ENCODE data around the gene AQP2.
"Not testable (repeated sequence)": the region's sequence is repeated elsewhere in the genome, so short reads cannot be mapped to it uniquely, and the experiment has no call there.

The AQP2 gene

DNA sequence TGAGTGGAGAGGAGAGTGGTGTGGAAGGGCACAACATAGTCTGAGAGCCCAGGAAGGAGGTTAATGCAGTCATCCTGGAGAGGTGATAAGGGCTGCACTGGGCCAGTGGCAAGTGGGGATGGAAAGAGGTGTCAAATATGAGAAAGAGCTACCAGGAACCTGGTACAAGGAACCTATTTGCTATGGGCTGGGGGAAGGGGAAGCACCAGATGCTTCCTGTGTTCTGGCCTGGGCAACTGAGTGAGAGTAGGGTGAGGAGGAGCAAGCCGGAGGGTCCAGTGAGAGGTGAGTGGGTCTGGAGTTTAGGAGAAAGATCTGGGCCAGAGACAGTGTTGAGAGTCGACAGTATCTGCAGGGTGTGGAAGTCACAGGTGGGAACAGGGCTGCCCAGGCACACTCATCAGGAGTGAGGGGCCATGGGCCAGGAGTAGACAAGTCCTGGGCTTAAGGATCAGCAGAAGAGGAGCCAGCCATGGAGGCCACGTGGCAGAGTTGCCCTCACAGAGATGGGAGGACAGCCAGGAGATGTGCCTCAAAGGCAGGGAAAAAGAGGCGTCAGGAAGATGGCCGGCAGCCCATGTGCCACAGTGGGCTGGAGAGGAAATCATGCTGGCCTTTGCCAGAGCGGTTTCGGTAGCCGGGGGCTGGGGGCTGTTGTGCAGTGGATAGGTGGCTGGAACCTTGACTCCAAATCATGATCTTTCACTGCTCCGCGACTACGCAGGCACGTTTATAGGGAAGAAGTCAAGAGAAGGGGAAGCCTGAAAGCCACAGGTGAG lies 19.3 kb downstream of the AQP2 start:
- no peak for DNase-seq (ENCODE audit: low read depth in 2 of 2)

DNA sequence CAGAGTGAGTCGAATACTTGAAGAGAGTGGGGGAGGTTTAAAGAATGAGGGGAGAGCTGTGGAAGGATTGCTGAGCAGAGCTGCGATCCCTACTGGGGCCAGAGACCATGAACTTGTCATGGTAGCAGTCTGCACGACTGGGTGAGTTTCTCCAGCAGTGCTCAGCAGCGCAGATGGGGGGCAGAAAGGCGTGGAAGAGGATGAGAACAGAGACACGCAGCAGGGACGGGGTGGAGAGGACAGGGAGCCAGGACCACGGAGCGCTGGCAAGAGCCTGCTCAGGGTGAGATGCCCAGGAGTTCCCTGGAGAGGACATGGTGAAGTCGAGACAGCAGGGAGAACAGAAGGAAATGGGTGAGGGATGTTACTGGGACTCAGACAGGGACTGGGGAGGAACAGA lies 20.1 kb downstream of the AQP2 start:
- no peak for DNase-seq (ENCODE audit: low read depth in 2 of 2)

DNA sequence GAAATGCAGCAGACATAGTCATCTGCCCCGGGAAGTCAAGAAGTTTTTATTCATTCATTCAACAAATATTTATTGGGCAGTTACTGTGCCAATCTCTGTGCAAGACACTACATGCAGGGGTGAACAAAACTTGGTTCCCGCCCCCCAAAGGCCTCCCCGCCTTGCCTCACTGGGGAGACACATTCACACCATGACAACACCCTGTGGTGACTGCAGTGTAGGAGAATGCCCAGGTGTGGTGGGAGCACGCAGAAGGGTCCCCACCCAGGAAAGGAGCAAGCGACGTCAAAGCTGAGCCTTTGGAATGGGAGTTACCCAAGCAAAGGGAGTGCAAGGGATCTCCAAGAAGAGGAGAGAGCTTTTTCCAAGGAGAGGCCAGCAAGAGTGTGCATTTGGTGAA lies 20.6 kb downstream of the AQP2 start:
- no peak for DNase-seq (ENCODE audit: low read depth in 2 of 2)

DNA sequence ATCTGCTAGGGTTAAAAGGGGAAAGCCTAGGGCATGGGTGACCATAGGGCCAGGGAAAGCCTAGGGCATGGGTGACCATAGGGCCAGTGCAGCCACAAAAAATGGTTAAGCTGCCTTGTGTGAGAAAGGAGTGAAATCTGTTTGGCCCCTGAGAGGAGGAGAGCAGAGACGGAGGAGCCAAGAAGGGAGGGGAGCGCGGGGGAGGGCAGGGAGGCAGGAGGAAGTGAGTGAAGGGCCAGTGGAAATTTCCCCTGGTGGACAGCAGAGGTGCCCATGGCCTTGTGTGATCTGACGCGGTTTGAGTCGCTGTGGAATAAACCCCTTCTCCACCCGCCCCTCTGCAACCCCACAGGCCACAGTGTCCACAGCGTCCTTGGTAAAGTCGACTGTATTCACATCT lies 21.6 kb downstream of the AQP2 start:
- no peak for DNase-seq (ENCODE audit: low read depth in 2 of 2)

DNA sequence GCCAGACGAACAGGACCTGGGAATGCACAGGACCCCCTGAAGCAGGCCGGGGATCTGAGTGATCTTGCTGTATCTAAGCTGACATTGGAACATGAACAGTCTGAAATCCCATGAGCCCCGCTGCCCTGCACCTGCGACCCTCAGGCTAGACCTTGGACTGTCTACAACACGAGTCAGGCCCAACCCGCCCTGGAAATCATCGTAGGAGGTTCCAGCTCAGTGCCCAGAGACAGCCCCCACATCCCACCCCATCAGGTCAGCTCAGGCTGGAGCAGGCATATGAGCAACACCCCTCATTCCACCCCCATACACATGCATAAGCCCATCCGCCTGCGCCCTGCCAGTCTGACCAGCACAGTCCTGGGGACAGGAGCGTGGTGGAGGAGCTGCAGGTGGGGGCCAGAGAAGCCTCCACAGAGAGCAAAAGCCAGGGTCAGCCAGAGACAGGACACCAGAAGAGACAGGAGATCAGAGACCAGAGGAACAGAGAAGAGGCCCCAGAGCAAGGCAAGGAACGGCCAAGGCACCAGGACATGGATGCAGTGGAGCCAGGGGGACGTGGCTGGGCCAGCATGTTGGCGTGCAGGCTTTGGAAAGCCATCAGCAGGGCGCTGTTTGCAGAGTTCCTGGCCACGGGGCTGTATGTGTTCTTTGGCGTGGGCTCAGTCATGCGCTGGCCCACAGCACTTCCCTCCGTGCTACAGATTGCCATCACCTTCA lies 22.3 kb downstream of the AQP2 start, which contains the start of gene AQP6:
Gene AQP6 (plus strand): TSS at position 307 of the 720 bp plus-strand sequence. CDS start 227 bp downstream, at position 534.
- DNase-seq (ENCODE audit: low read depth in 2 of 2): no peak

DNA sequence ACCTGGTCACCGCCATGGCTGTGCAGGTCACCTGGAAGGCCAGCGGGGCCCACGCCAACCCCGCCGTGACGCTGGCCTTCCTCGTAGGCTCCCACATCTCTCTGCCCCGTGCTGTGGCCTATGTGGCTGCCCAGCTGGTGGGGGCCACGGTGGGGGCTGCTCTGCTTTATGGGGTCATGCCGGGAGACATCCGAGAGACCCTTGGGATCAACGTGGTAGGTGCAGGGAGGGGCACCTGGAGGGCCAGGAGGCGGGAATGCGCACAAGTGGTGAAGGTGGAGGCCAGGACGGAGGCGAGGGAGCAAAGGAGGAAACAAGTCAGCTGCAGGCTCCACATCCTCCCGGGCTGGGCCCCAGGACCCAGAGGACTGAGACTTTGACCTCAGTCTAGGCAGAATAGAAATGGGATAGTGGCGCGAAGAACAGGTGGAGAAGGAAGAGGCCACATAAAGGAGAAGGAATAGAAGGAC lies 22.9 kb downstream of the AQP2 start:
- DNase-seq (ENCODE audit: low read depth in 2 of 2): no peak

DNA sequence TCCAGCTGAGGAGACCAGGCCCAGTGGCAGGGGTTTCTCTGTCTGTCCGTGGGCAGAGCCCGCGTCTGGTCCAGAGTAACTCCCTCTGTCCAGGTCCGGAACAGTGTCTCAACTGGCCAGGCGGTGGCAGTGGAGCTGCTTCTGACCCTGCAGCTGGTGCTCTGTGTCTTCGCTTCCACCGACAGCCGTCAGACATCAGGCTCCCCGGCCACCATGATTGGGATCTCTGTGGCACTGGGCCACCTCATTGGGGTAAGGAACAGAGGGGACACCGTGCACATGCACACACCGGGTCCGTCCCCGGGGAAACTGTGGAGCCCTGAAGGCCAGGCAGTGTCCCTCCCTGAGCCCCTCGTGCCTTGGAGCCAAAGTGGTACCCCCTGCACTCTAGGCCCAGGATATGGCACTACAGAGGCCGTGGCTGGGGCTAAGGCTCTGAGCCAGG lies 23.7 kb downstream of the AQP2 start:
- DNase-seq (ENCODE audit: low read depth in 2 of 2): no peak

DNA sequence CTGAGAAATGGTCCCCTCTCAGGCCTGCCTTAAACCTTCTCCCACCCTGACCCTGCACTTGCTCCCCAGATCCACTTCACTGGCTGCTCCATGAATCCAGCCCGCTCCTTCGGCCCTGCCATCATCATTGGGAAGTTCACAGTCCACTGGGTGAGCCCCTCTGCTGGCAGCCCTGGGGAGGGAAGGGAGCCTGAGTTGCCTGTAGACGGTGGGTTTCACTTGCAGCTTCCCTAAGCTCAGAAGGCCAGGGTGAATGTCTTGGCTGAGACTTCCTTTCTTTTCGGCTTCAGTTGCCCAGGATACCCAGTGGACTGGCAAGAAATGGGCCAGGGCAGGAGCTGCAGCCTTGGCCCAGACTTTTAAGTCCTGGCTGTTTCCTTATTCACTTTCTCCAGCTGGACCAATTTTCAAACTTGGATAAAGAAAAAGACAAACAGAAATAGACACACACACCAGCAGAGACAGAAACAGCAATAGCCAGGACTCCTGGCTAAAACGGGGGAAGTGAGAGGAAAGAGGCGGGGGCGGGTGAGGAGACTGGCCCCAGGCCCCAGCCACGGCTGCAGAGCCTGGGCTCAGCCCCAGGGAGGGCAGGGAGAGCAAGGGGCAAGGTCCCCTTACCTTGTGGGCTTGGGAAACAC lies 24.3 kb downstream of the AQP2 start:
- DNase-seq (ENCODE audit: low read depth in 2 of 2): no peak

DNA sequence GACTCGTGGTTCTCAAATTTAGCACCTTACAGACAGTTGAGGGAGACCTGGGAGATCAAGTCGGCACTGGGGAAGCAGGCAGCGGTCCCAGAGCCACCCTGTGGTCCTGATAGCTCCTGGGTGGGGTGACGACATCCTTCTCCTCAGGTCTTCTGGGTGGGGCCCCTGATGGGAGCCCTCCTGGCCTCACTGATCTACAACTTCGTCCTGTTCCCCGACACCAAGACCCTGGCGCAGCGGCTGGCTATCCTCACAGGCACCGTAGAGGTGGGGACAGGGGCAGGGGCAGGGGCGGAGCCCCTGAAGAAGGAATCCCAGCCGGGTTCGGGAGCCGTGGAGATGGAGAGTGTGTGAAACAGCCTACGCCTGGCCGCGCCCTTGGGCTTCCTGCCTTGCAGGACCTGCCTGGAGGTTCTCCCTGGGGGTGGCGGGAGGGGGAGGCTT lies 24.8 kb downstream of the AQP2 start:
- DNase-seq (ENCODE audit: low read depth in 2 of 2): no peak

DNA sequence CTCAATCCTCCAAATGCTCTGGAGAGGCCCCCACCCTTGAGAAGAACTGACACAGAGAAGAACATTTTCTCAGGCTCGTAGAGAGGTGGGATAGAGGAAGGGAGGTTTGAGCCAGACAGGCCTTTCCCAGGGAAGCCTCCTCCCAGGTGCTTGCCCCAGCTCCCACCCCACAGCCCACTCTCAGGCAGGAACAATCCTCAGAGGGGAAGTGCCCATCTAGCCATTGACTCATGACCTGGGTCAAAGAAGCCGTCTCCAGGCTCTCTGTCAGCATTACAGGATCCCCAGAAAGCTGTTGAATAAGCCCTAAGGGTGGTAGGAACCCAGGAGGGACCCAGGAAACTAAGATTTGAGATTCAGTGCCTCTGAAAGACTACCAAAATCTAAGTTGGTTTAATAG lies 26.0 kb downstream of the AQP2 start:
- DNase-seq (ENCODE audit: low read depth in 2 of 2): no peak

DNA sequence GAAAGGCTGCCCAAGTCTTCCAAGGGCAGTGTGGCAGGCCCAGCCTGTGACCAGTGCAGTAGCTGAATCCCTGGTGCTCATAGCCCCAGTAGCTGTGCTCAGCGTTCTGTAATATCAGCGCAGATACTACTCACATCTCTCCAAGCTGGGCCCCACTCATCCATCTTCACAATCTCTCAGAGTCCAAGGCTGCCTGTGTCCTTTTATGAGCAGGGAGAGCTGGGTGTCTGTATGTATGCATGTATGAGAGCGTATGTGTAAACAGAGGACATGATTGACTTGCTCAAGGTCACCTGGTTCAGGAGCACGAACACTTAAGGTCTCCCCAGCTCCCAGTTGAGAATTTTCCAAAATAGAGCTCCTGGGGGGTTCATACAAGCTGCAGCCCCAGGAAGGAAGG lies 27.6 kb downstream of the AQP2 start:
- DNase-seq (ENCODE audit: low read depth in 2 of 2): no peak

DNA sequence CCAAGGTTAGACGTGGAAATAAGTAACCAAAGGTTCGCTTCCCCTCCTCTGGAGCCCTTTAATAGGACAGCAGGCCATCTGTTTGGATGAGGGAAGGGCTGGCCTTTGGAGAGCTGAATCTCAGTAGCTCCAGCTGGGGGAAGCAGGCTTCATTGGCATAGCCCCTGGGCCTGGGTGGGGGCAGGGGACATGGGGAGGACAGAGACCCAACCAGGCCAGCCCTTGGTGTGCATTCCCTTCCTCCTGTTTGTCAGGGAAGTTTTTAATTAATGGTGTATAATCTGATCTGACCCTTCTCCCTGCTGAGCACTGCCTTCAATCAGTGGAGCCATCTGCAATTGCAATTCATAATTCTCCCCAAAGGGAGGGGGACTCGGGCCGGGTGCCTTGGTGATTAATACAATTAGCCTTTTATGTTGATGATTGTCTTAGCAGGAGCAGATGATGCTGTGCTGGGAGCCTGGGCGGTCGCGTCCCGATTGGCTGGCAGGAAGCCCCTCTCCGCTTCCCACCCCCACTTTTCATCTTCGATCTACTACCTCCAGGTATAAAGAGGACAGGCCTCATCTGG lies 28.6 kb downstream of the AQP2 start:
- no peak for DNase-seq (ENCODE audit: low read depth in 2 of 2)

DNA sequence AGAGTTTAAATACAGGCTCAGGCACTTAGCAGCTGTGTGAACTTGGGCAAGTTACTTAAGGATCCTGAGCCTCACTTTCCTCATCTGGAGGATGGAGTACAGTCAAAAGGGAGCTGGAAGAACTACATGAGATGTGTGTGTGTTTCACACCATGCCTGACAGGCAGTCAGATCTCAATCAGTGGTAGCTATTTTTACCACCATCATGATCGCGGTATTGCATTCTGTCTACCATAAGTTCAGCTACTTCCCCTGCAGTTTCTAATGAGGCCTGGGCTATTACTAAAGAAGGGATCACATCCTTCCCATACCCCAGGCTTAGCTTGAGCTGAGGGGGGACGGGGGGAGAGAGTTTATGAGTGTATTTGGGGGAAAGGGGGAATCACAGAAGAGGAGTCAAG lies 29.3 kb downstream of the AQP2 start:
- no peak for DNase-seq (ENCODE audit: low read depth in 2 of 2)

DNA sequence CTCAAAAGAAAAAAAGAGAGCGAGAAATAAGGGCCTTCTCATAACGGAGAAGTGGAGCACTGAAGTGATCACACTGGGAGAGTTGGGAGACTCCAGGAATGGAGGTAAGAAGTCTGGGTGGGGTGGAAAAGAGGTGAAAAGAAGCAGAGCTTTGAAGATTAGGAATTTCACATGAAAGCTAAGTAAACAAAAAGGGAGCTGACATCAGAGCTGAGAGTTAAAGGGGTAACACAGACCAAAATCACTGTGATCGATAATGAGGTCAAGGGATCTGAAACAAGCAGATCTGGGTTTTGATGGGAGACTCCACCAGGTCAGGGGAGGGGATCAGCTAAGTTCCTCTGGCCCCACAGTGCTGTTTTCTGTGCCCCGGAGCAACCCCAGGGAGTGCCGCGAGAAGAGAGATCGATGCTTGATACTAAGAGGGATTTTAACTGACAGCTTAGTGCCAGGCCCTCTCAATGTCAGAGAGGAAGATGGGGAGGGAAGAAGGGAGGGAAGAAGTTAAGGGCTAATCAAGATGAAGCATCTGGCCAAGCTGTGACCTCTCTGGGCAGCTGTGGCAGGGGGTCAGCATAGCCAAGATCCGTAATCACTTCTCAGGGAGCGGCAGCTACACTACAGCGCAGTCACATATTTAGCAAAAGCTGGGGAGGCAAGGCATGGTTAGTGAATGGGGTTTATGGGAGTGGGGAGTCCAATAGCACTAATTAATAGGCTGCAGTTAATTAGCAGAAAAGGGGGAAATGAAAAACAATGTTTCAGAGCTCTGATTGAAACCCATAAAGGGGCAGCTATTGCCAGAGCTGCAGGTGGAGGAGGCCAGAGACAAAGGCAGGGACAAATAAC lies 30.2 kb downstream of the AQP2 start:
- no peak for DNase-seq (ENCODE audit: low read depth in 2 of 2)

DNA sequence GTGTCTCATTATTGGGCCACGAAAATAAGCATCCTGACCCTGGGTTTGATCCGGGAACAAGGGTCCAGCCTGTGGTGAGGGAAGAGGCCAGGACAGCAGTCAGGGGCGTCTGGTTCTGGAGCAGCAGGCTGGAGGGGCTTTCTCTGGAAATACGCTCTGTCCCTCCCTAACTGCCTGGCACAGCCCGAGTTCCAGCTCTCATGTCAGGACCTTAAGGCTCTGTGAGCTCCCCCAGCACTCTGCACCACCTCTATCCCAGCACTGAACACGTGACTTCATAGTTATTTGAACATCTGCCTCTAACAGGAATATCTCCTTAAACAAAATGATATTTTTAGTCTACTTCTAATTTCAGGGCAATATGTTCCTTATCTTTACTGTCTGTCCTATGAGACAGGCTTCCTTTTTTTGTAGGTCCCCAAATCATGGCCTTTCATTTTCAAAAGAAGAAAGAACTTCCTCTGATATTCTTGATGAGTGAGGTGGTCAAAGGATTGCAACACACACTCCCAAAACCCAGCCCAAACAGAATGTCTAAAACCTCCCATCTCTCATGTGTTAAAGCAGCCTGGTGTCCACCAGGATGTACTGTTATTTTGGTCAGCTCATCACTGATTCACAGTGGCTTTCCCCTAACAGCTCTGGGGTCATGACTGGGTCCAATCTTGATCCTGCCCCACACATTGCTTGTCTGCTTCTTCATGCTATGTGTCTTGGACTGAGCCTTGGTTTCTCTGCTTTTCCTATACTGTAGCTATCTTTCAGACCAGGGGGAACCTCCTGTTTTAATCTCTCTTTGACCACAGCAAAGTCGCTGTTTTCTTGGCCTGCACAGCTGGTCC lies 31.9 kb downstream of the AQP2 start:
- no peak for DNase-seq (ENCODE audit: low read depth in 2 of 2)

DNA sequence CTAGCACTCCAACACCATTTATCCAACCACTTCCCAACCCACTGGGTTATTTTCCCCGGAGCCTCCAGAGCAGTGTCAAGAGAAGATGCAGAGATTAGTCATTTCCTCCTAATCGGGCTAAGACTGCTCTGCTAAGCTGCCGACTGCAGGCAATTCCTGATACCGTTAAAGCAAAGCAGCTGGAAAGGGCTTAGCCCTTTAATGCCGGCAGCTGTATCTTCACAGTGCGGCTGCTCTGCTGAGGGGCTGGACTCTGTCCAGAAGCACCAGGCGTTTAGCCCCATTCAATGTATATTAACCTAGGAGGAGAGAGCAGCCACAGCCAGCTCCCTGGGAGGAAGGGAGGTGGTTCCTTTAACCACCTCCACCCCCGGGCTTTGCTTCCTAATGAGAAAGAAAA lies 33.4 kb downstream of the AQP2 start:
- DNase-seq (ENCODE audit: low read depth in 2 of 2): no peak

DNA sequence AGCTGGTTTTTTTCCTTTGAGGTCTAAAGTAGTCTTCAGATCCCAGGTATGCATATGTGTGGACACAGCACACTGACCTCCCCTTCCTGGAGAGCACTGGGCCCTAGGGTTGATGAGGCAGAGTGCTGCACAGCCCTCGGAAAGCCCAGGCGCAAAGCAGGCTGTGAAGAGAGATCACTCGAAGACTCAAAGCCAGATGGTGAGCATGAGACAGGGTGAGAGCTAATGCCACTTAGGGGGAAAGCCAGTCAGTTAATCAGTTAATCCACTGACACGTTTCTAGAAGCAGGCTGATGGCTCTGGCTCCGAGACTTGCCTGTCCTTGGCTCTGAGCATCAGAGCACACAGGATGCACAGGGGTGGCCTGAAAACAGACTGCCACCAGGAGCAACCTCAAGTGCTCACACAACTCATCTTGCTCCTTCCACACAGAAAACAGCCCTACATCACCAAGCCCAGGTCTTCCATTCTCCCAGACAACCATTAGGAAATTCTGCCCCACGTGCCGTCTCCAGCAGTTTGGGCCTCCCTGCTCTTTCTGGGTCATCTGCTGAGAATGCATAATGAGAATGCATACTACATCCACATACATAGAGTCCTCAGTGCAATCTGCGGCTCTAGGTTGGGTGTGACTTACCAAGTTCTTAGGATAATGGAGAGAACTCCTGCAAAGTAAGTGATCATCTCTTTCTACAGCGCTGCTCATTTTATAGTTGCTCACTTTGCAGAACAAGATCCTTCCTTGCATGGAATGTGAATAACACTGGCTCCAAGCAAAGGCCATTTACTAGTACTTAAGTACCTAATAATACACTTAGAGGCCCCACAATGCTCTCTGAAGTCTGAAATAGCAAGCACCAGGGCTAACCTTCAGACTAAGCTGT lies 34.2 kb downstream of the AQP2 start:
- DNase-seq (ENCODE audit: low read depth in 2 of 2): no peak

DNA sequence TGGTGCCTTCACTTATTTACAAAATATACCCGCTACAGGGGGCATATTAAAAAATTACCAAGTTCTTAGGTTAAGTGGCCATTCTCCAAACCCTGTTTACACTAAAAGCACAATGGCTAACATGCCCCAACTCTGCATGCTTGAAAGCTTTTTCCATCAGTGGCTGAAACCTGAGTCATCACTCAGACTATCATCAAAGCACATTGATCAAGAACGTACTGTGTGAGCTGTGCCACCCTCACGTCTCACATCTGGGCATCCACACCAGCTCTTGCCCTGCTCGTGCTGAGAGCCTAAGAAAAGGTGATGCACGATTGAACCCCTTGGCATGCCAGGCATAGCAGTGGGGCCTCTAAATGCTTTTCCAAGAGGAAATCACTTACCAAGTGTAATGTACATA lies 35.4 kb downstream of the AQP2 start:
- no peak for DNase-seq (ENCODE audit: low read depth in 2 of 2)

DNA sequence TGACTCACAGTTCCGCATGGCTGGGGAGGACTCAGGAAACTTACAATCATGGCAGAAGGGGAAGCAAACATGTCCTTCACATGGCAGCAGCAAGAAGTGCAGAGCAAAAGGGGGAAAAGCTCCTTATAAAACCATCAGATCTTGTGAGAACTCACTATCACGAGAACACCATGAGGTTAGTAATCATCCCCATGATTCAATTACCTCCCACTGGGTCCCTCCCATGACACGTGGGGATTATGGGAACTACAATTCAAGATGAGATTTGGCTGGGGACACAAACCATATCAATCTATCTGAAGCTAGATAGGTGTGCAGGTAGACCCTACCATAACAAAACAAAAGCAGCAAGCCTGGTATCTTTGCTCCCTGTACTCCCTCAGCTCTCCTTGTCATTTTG lies 35.9 kb downstream of the AQP2 start:
- DNase-seq (ENCODE audit: low read depth in 2 of 2): not testable (repeated sequence)

Data from stimulated activated CD4-positive, alpha-beta T cell treated with anti-CD3 and anti-CD28 coated beads, Interleukin-4, amount 100 ng/mL, for 48 hours (primary cell).